Transverse colon (tissue), 4 donors: Measurements from ENCODE around the gene TRA2B. TPM values are rescaled to one million over a fixed set of nuclear protein-coding genes. Genes with fewer than 3 reads are reported as not detected.

Experiments used
- DNase-seq: peaks from one replicate; pipeline ENCODE4 v3.0.0-alpha.2; 2019
- H3K27ac ChIP-seq, 4 donors: fragments of 200-600 bp; sonication (generic); 2 replicates each; pipeline ENCODE4 v1.5.1; 2016 to 2018; ENCODE audit warnings: inconsistent platforms in 4 of 4
- H3K27me3 ChIP-seq: fragments of 200-600 bp; sonication (generic); 2 replicates; pipeline ENCODE4 v1.5.1; 2017; ENCODE audit warnings: inconsistent platforms
- H3K36me3 ChIP-seq, 4 donors: fragments of 200-600 bp; sonication (generic); 2 replicates each; pipeline ENCODE4 v1.5.1; 2017 to 2019; ENCODE audit warnings: inconsistent platforms in 4 of 4
- H3K4me1 ChIP-seq, 4 donors: fragments of 200-600 bp; sonication (generic); 2 replicates each; pipeline ENCODE4 v1.5.1; 2017 to 2020; ENCODE audit warnings: inconsistent platforms in 4 of 4
- H3K4me3 ChIP-seq, 4 donors: fragments of 200-600 bp; sonication (generic); 1 replicate in 1 of 4; 2 replicates in 3 of 4; pipeline versions ENCODE4 v1.5.1 to v1.6.1; 2017 to 2019; ENCODE audit warnings: inconsistent platforms in 4 of 4
- H3K9me3 ChIP-seq, 2 donors: fragments of 200-600 bp; sonication (generic); 2 replicates each; pipeline ENCODE4 v1.5.1; 2017 to 2019; ENCODE audit warnings: inconsistent platforms in 2 of 2
- CTCF ChIP-seq, 5 experiments: fragments of 200-600 bp in 3 of 5; fragments of 450-650 bp in 2 of 5; sonication (generic) in 3 of 5; IDR thresholded peaks; 1 replicate in 2 of 5; 2 replicates in 3 of 5; pipeline ENCODE4 v1.5.1; 2016 to 2017; ENCODE audit warnings: antibody characterized with exemption in 5 of 5, inconsistent platforms in 3 of 5, mild to moderate bottlenecking in 2 of 5, moderate library complexity in 1 of 5
- EP300 ChIP-seq: sonication (generic); formaldehyde crosslinking; IDR thresholded peaks from one replicate; pipeline ENCODE4 v1.6.1; 2017; ENCODE audit warnings: antibody characterized with exemption, low read depth
- POLR2A ChIP-seq: fragments of 450-650 bp; IDR thresholded peaks from one replicate; pipeline ENCODE4 v1.6.1; 2016; ENCODE audit warnings: antibody characterized with exemption, mild to moderate bottlenecking, moderate library complexity
- POLR2AphosphoS5 ChIP-seq, 3 donors: sonication (generic); formaldehyde crosslinking; IDR thresholded peaks; one replicate each; pipeline ENCODE4 v1.6.1; 2016; ENCODE audit warnings: antibody characterized with exemption in 3 of 3
- WGBS, 2 donors: methylation state at CpG; one replicate each; pipeline ENCODE4 v1.1.5; 2018; ENCODE audit warnings: low coverage in 1 of 2; 5-methylcytosine and 5-hydroxymethylcytosine counted together
- in situ Hi-C, 4 donors: fragments of 200-750 bp; cut with MboI; loops; one replicate each; pipeline versions ENCODE4 v1.15.0 to v1.15.1; 2017; ENCODE audit warnings: low sequenced_read_pairs in 3 of 4, low pct_ligation_motif_present in 1 of 4, low pct_unique_long_range_greater_than_20kb in 1 of 4
- intact Hi-C: fragments of 100-400 bp; cut with DNase I; formaldehyde crosslinking; loops from one replicate; pipeline ENCODE4 v1.15.1; 2023; ENCODE audit warnings: low total_unique reads
- total RNA-seq, 4 donors: library from RNA; depleted of rRNA; stranded (reverse); fragments of >200 nt; gene quantifications; one replicate each; pipeline ENCODE4 v1.1.0, GENCODE V29; 2016

Gene TRA2B
- total RNA-seq, 4 donors from 2014 or later: 69.1 to 154 (median 92.6) TPM

GRCh38 chr3:185920184-185920583 is 17.6 kb downstream of the TRA2B start:
- peaks cover 0 to 15% (median 0%) of the 10 kb centered on the region in 4 donors for H3K4me1 ChIP-seq
- DNase-seq: no peak
- in situ Hi-C loops: loop anchor here in 1 of 4 donors (10.0 kb wide), 1 partner anchor 865 kb away; the partner anchor contains the start of gene EIF4A2
- intact Hi-C loops: no loop called here
- H3K27ac ChIP-seq: no peak overlapping the region
- WGBS, 2 donors: 86 to 95% methylated on average over 4 of the region's 4 CpGs
- TF ChIP-seq EP300 (no peak), POLR2AphosphoS5 (IDR thresholded peaks at IDR 0.05) (no peak), CTCF (IDR thresholded peaks at IDR 0.05) (no peak), POLR2A (no peak)
- H3K27me3 ChIP-seq: no peaks in the 10 kb centered on the region
- no peaks in the 10 kb centered on the region for H3K9me3 ChIP-seq
- H3K36me3 ChIP-seq: peaks cover 0 to 88% (median 44%) of the 10 kb centered on the region in 4 donors
- no peak overlapping the region for H3K4me3 ChIP-seq

- Histone ChIP-seq H3K27ac (no peak overlapping the region), H3K27me3 (no peaks in the 10 kb centered on the region), H3K9me3 (no peaks in the 10 kb centered on the region), H3K36me3 (peaks cover 0 to 53% (median 25%) of the 10 kb centered on the region in 4 donors), H3K4me1 (no peaks in the 10 kb centered on the region), H3K4me3 (no peak overlapping the region)
- DNase-seq: no peak
- in situ Hi-C loops: no loop called here
- TF ChIP-seq POLR2AphosphoS5 (IDR thresholded peaks at IDR 0.05): no peak
- TF ChIP-seq EP300: no peak
- TF ChIP-seq POLR2A: no peak
- no peak for TF ChIP-seq CTCF (IDR thresholded peaks at IDR 0.05)
- intact Hi-C loops: no loop called here
- 87 to 90% methylated on average over 5 of the region's 5 CpGs for WGBS, 2 donors
These were observed 21.6 kb downstream of the TRA2B start for GRCh38 chr3:185916042-185916833.

- Histone ChIP-seq H3K4me3 (no peak overlapping the region), H3K27me3 (no peaks in the 10 kb centered on the region), H3K36me3 (peaks cover 0 to 49% (median 22%) of the 10 kb centered on the region in 4 donors), H3K27ac (no peak overlapping the region), H3K9me3 (no peaks in the 10 kb centered on the region), H3K4me1 (no peaks in the 10 kb centered on the region)
- DNase-seq: no peak
- intact Hi-C loops: no loop called here
- TF ChIP-seq EP300 (no peak), POLR2A (no peak), POLR2AphosphoS5 (IDR thresholded peaks at IDR 0.05) (no peak), CTCF (IDR thresholded peaks at IDR 0.05) (no peak)
- in situ Hi-C loops: no loop called here
- WGBS, 2 donors: 88 to 92% methylated on average over 4 of the region's 4 CpGs
These were observed 22.2 kb downstream of the TRA2B start for GRCh38 chr3:185915642-185916041.

GRCh38 chr3:185914911-185915629 is 22.7 kb downstream of the TRA2B start:
- WGBS, 2 donors: 85 to 92% methylated on average over 2 to 6 of the region's 6 CpGs
- H3K9me3 ChIP-seq: no peaks in the 10 kb centered on the region
- TF ChIP-seq POLR2AphosphoS5 (IDR thresholded peaks at IDR 0.05) (no peak), POLR2A (no peak), CTCF (IDR thresholded peaks at IDR 0.05) (no peak), EP300 (no peak)
- no peak overlapping the region for H3K27ac ChIP-seq
- intact Hi-C loops: no loop called here
- H3K4me1 ChIP-seq: no peaks in the 10 kb centered on the region
- H3K4me3 ChIP-seq: no peak overlapping the region
- H3K27me3 ChIP-seq: no peaks in the 10 kb centered on the region
- H3K36me3 ChIP-seq: peaks cover 0 to 43% (median 19%) of the 10 kb centered on the region in 4 donors
- in situ Hi-C loops: loop anchor here in 1 of 4 donors (5.0 kb wide), 1 partner anchor 77 kb away; no protein-coding TSS in a partner anchor
- no peak for DNase-seq
